ENCODE measurements around the gene UBASH3B.

DNA sequence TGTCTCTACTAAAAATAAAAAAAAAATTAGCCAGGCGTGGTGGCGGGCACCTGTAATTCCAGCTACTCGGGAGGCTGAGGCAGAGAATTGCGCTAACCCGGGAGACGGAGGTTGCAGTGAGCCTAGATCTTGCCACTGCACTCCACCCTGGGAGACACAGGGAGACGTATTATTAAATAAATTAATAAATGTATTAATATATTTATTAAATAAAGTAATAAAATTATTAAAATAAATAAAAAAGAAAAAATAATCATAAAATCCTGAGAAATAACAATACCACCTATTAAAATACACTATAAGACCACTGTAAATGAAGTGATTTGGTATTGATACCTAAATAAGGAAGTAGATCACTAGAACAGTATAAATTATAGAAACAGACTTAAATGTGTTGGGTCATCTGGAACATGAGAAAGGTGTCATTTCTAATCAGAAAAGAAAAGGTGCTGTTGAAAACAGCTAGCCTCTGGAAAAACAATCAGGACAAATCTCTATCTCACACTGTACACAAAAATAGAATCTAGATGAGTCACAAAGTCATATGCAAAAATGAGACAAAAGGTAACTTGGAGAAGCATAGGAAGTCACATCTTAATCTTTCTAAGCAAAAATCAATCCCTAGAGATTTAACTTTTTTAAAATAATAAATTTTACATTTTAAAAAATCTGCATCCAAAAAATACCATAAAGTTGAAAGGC, 43.2 kb upstream of the UBASH3B start:
- TF ChIP-seq, protein P1, sequence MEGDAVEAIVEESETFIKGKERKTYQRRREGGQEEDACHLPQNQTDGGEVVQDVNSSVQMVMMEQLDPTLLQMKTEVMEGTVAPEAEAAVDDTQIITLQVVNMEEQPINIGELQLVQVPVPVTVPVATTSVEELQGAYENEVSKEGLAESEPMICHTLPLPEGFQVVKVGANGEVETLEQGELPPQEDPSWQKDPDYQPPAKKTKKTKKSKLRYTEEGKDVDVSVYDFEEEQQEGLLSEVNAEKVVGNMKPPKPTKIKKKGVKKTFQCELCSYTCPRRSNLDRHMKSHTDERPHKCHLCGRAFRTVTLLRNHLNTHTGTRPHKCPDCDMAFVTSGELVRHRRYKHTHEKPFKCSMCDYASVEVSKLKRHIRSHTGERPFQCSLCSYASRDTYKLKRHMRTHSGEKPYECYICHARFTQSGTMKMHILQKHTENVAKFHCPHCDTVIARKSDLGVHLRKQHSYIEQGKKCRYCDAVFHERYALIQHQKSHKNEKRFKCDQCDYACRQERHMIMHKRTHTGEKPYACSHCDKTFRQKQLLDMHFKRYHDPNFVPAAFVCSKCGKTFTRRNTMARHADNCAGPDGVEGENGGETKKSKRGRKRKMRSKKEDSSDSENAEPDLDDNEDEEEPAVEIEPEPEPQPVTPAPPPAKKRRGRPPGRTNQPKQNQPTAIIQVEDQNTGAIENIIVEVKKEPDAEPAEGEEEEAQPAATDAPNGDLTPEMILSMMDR (IDR thresholded peaks at IDR 0.05; ENCODE audit: insufficient read depth, low read depth, low read length) = no peak
- no peak for TF ChIP-seq EZH2 (IDR thresholded peaks at IDR 0.05; ENCODE audit: insufficient read depth, low read length)
